ENCODE results near the gene TCP11L1.

GRCh38 chr11:33021501-33021900 lies 17.9 kb upstream of the TCP11L1 start:
- TF ChIP-seq CTCF (IDR thresholded peaks at IDR 0.05): no peak
- TF ChIP-seq POLR2A (IDR thresholded peaks at IDR 0.05): no peak
